Measurements from ENCODE around the gene CASK.

- TF ChIP-seq POLR2A (IDR thresholded peaks at IDR 0.05; ENCODE audit: low read length) (no peak), GATA1 (IDR thresholded peaks at IDR 0.05; ENCODE audit: low read depth, low read length) (no peak)
These were observed 115.3 kb downstream of the CASK start for GRCh38 chrX:41808047-41808446.

All from erythroblast (primary cell).